ENCODE results near the gene RGS16.

RGS16 gene

GRCh38 chr1:182563095-182563494 lies 41.1 kb downstream of the RGS16 start (continued):
- TF ChIP-seq ZNF362 (tag by site-specific recombination; IDR thresholded peaks at IDR 0.05) (no peak), ZNF140 (tag by site-specific recombination; IDR thresholded peaks at IDR 0.05) (no peak), SP2 (tag by site-specific recombination; IDR thresholded peaks at IDR 0.05) (no peak), ZIC2 (tag by site-specific recombination; IDR thresholded peaks at IDR 0.05) (no peak), ZNF670 (tag by site-specific recombination; IDR thresholded peaks at IDR 0.05; ENCODE audit: low read depth) (no peak), ZNF341 (tag by site-specific recombination; IDR thresholded peaks at IDR 0.05; ENCODE audit: low read depth) (no peak), ZNF302 (tag by site-specific recombination; IDR thresholded peaks at IDR 0.05; ENCODE audit: low read depth) (no peak), ZNF704 (tag by site-specific recombination; IDR thresholded peaks at IDR 0.05) (no peak)

GRCh38 chr1:182561456-182561855 lies 42.7 kb downstream of the RGS16 start:
- Histone ChIP-seq H3K9me3 (ENCODE audit: control insufficient read depth, insufficient read depth, low read depth, low read length) (no peaks in the 10 kb centered on the region), H3K36me3 (ENCODE audit: control insufficient read depth in 2 of 2, insufficient read depth in 1 of 2, low read length in 2 of 2) (no peaks in the 10 kb centered on the region), H3K4me3 (ENCODE audit: low read depth, low read length) (no peak overlapping the region), H3K27ac (ENCODE audit: extremely low read depth, low read depth, low read length) (no peak overlapping the region), H3K4me1 (ENCODE audit: control insufficient read depth, insufficient read depth, low read length) (no peaks in the 10 kb centered on the region)
- ChIA-PET CTCF (no interaction called here), POLR2A (no interaction called here)
- no peak for TF ChIP-seq ZNF704 (tag by site-specific recombination; IDR thresholded peaks at IDR 0.05)
- TF ChIP-seq HOXA7 (CRISPR knock-in tag; IDR thresholded peaks at IDR 0.05; ENCODE audit: borderline replicate concordance): no peak

- POLR2A ChIA-PET: no interaction called here
- H3K4me1 ChIP-seq (ENCODE audit: control insufficient read depth, insufficient read depth, low read length): no peaks in the 10 kb centered on the region
- no peak overlapping the region for H3K4me3 ChIP-seq (ENCODE audit: low read depth, low read length)
- CTCF ChIA-PET: no interaction called here
- H3K9me3 ChIP-seq (ENCODE audit: control insufficient read depth, insufficient read depth, low read depth, low read length): no peaks in the 10 kb centered on the region
- H3K27ac ChIP-seq (ENCODE audit: extremely low read depth, low read depth, low read length): no peak overlapping the region
- no peaks in the 10 kb centered on the region for H3K36me3 ChIP-seq (ENCODE audit: control insufficient read depth in 2 of 2, insufficient read depth in 1 of 2, low read length in 2 of 2)
- TF ChIP-seq ZNF777 (tag by site-specific recombination; IDR thresholded peaks at IDR 0.05; ENCODE audit: borderline replicate concordance): no peak
- no peak for TF ChIP-seq TRIM28 (IDR thresholded peaks at IDR 0.05; ENCODE audit: borderline replicate concordance, low read length)
- TF ChIP-seq GLIS1 (tag by site-specific recombination; IDR thresholded peaks at IDR 0.05): no peak
- no peak for TF ChIP-seq ZNF561 (tag by site-specific recombination; IDR thresholded peaks at IDR 0.05; ENCODE audit: borderline replicate concordance)
- no peak for TF ChIP-seq ZNF529 (tag by site-specific recombination; IDR thresholded peaks at IDR 0.05; ENCODE audit: insufficient replicate concordance)
Measured at GRCh38 chr1:182560392-182560984, 43.7 kb downstream of the RGS16 start.

- Histone ChIP-seq H3K9me3 (ENCODE audit: control insufficient read depth, insufficient read depth, low read depth, low read length) (no peaks in the 10 kb centered on the region), H3K27ac (ENCODE audit: extremely low read depth, low read depth, low read length) (no peak overlapping the region), H3K36me3 (ENCODE audit: control insufficient read depth in 2 of 2, insufficient read depth in 1 of 2, low read length in 2 of 2) (no peaks in the 10 kb centered on the region), H3K4me1 (ENCODE audit: control insufficient read depth, insufficient read depth, low read length) (no peaks in the 10 kb centered on the region), H3K4me3 (ENCODE audit: low read depth, low read length) (no peak overlapping the region)
- CTCF ChIA-PET: no interaction called here
- POLR2A ChIA-PET: no interaction called here
- TF ChIP-seq ZNF707 (tag by site-specific recombination; IDR thresholded peaks at IDR 0.05): no peak
- TF ChIP-seq ZNF518A (tag by site-specific recombination; conservative IDR thresholded peaks at IDR 0.05; ENCODE audit: low read depth): no peak
- no peak for TF ChIP-seq ZNF324 (tag by site-specific recombination; IDR thresholded peaks at IDR 0.05)
- no peak for TF ChIP-seq PBX3 (CRISPR knock-in tag; IDR thresholded peaks at IDR 0.05)
- TF ChIP-seq ZNF223 (tag by site-specific recombination; IDR thresholded peaks at IDR 0.05): no peak
- no peak for TF ChIP-seq ZNF174 (tag by site-specific recombination; IDR thresholded peaks at IDR 0.05)
- TF ChIP-seq ZNF366 (tag by site-specific recombination; conservative IDR thresholded peaks at IDR 0.05): no peak
- TF ChIP-seq ZNF664 (tag by site-specific recombination; IDR thresholded peaks at IDR 0.05): no peak
Measured at GRCh38 chr1:182556279-182556678, 47.9 kb downstream of the RGS16 start.

Measured in HEK293 (cell line).